NCI-H146 (cell line): ENCODE measurements around the gene CAV2.

Experiments used
- DNase-seq: peaks from one replicate; lab custom pipeline; 2025; lab: John Stamatoyannopoulos, UW

CAV2 gene

DNA sequence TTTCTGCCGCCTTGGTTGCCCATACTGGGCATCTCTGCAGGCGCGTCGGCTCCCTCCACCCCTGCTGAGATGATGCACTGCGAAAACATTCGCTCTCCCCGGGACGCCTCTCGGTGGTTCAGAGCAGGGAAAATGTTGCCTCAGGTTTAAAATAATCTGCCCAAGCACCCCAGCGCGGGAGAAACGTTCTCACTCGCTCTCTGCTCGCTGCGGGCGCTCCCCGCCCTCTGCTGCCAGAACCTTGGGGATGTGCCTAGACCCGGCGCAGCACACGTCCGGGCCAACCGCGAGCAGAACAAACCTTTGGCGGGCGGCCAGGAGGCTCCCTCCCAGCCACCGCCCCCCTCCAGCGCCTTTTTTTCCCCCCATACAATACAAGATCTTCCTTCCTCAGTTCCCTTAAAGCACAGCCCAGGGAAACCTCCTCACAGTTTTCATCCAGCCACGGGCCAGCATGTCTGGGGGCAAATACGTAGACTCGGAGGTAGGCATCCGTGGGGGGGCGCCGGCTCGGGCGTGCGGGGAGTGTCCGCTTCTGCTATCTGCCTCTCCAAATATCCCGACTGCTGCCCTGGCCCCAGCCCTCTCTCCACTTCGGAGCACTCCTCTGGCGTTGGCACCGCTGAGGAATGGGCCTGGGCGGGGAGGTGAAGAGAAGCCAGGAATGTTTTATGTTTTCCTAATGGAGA is 25.2 kb downstream of the CAV2 start, which contains the start of gene CAV1:
Gene CAV1, plus strand, starts transcription at position 428 of the 689 bp plus-strand sequence. Its CDS starts 27 bp downstream, at position 455.
- peak; percentile 35 for DNase-seq

GRCh38 chr7:116525298-116525912 is 25.9 kb downstream of the CAV2 start:
- no peak for DNase-seq

GRCh38 chr7:116525913-116526861 is 26.6 kb downstream of the CAV2 start:
- DNase-seq, result peak; percentile 21

- no peak for DNase-seq
These were observed 27.4 kb downstream of the CAV2 start for GRCh38 chr7:116526897-116527296.

- no peak for DNase-seq
These were observed 28.0 kb downstream of the CAV2 start for GRCh38 chr7:116527521-116527920.

GRCh38 chr7:116528008-116528789 is 28.7 kb downstream of the CAV2 start:
- DNase-seq, result no peak

DNA sequence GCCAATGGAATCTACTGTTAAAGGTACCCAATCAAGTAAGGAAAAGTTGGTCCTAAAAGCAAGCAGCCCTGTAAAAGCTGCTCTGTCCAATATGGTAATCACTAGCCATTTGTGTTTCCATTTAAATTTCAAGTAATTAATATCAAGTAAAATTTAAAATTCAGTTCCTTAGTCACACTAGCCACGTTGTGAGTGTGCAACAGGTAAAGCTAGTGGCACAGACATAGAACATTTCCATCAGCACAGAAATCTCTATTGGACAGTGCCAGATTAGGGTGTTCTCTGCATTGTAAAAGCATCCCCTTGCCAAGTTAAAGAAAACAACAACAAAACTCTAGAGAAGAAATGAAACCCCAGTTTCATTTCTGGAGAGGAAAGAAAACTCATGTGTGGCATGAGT is 29.7 kb downstream of the CAV2 start:
- no peak for DNase-seq

DNA sequence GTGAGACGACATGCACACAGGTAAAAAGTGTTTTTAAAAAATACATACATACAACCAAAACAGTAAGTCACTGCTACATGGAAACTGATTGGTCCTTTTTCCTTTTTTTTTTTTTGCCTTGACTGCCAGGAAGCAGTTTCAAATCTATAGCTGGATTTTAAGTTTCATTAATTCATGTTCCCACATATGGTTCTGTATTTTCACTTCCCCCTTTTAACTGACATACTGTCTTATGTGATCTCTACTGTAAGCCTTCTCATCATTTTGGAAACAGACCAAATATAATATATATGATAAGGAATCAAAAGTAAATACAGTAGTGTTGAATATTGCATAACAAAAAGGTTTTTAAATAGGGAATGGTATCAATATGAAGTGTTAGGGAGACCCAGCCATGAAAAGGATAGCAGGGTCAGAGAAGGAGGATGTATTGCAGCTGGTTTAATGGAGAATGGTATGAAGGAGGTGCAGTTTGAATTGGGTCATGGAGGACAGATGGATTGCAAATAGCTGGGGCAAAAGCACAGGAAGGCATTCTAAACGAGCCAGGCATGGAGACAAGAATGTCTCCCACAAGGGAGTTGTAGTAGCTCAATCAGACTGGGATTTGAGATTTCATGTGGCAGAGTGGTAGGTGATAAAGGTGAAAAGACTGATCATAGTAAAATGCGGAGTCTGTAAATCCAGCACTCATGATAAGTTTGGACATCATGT is 30.7 kb downstream of the CAV2 start:
- no peak for DNase-seq

GRCh38 chr7:116532102-116532688 is 32.7 kb downstream of the CAV2 start:
- DNase-seq, result no peak

DNA sequence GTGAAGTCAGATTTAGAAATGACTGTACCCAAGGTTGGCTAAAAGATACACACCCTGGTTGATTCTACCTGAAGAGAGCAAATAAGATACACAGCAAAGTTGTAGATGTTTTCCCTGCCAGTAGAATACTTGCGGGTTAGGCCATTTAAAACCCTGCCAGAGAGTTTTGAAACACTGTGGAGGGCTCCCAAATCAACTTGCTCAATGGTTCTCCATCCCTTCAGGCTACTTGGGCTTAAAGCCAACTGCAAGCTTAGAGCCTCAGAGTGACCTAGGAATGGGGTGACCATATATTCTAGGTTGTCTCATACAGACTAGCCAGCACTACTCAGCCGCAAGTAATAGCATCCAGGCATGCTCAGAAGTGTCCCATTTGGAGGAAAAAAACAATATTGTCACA is 35.3 kb downstream of the CAV2 start:
- DNase-seq, result no peak

DNA sequence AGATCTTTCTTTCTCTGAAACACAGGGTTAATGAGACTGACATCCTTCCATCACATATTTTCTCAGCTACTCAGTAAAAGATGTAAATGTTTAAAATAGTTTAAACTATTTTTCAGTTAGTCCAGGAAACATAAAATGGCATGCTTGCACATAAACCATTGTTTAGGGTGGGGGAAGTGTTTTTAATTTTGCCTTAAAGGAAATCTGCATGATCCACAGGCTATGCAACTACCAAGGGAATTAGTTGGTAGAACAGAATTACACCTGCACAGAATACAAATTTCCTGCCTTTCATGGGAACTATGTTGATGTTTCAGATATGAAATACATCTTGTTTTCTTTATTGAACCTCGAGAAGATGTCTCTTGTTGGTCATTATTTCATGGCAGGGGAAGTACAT is 35.9 kb downstream of the CAV2 start:
- no peak for DNase-seq

GRCh38 chr7:116538138-116538537 is 38.6 kb downstream of the CAV2 start:
- no peak for DNase-seq

DNA sequence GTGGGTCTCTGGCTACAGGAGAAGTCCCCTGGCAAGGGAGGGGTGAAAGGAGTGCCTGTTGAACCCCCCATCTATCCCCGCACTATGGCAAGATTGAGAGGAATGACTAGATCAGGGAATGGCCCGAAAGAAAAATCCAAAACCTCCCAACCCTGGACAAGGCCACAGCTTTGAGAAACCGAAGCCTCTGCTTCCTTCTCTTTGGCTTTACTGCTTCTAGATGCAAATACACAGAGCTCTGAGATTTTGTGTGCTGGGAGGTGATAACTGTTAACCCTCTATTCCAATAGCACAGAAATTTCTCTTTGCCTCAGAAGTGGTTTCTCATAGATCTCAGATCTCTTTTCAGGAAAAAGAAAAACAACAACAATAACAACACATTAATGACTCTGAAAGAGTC is 40.3 kb downstream of the CAV2 start:
- DNase-seq, result no peak

- no peak for DNase-seq
These were observed 41.2 kb downstream of the CAV2 start for GRCh38 chr7:116540743-116541142.

DNA sequence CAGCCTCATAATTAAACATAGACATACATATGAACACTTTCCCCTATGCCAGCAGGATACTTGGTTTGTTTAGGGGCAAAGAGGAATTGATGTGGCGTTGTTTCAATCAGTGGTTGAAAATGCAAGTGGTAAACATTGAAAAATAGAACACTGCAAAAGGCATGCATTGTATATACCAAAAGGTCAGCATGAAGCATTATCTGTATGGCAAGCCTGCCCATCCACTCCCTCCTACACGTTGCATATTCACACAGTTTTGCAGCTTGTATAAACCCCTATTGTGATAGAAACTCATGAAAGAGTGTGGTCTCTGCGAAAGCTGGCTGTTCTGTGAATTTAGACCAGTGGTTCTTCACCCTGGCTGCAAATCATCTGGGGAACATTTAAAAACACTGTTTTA is 42.4 kb downstream of the CAV2 start:
- DNase-seq, result no peak

DNA sequence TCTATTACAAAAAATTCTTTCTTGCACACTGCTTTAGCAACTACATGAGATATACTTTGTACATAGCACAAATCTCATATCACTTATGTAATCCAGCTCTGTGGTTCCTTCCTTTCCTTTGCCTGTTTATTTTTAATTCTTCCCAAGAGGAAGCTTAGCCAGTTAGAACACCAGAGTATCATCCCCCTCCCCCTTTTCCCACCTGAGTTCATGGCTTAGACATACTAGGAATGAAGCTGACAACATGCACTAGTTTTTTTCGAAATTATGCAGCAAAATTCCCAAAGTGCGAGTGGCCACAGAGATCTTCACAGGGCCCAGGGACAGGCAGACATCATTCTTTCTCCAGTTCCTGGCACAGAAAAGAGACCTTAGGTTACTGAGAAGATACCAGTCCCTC is 43.1 kb downstream of the CAV2 start:
- no peak for DNase-seq

DNA sequence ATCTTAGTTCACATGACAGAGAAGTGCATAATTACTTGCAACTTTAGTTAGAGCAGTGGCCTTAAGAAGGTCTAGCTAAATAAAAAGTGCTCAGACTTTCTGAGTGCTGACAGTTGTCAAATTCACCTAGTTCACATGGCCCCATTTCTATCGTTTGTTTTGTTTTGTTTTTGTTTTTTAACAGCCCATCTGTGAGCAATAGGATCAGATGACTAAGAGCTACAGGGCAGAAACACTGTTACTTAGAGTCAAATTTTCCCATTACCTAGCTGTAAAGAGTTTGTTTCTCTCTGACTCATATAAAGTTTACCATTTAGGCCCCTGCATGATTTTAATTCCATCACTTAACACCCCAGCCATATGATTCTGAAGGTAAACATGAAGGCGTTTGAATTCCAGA is 44.1 kb downstream of the CAV2 start:
- DNase-seq, result no peak

DNA sequence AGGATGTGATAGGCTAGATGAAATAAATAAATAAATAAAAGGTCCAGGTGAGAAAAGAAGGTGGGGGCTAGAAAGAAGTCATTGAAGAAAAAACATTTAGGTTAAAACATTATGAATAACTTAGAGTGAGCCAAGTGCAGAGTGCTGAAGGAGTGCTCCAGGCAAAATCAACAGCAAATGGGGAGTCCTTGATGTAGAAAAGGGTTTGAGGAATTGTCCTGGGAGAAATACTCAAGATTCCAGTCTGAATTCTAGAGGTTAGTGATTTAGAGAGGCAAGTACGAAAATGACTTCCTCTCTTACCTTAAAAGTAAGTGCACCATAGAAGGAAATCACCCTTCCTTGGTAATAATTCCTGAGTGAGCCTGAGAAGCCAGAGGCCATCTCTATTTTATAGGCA is 44.9 kb downstream of the CAV2 start:
- no peak for DNase-seq

DNA sequence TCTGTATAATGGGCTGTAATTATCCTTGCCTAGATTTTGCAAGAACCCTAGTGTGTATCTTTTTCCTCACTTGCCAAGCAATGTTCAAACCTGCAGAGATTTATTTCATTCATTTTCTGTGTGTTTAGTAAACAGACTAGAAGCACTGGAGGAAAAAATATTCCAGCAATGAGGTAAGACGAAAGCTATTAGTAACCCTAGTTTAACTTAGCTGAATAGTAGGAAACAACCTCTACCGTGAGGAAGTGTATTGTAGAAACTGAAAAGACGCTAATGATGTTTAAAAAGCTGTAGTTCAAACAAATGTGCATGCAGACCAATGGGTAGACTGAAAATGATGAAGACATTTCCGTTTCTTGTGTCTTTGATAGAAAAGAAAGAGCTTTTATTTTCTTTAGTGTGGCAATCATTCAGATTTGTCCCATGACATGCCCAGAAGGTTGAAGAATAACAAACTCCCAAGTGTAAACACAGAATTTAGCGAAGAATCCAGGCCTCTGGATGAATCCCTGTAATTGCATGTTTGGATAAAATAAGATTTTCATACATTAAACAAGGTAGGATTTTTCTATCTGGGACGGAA is 46.0 kb downstream of the CAV2 start:
- DNase-seq, result no peak

GRCh38 chr7:116546054-116546453 is 46.5 kb downstream of the CAV2 start:
- DNase-seq, result no peak

GRCh38 chr7:116546916-116547315 is 47.4 kb downstream of the CAV2 start:
- DNase-seq, result no peak
